ENCODE results near the gene EFCAB6.

The EFCAB6 gene

GRCh38 chr22:43570531-43571165 is 241.5 kb downstream of the EFCAB6 start:
- DNase-seq: no peak

- DNase-seq: no peak
These were observed 243.0 kb downstream of the EFCAB6 start for GRCh38 chr22:43569111-43569510.

- DNase-seq: no peak
These were observed 244.3 kb downstream of the EFCAB6 start for GRCh38 chr22:43567691-43568324.

GRCh38 chr22:43566561-43567332 is 245.4 kb downstream of the EFCAB6 start:
- DNase-seq: no peak

- DNase-seq: no peak
These were observed 246.1 kb downstream of the EFCAB6 start for GRCh38 chr22:43566021-43566420.

GRCh38 chr22:43564859-43565258 is 247.2 kb downstream of the EFCAB6 start:
- no peak for DNase-seq

GRCh38 chr22:43563571-43563970 is 248.5 kb downstream of the EFCAB6 start:
- DNase-seq: no peak

- no peak for DNase-seq
These were observed 249.3 kb downstream of the EFCAB6 start for GRCh38 chr22:43562843-43563242.

- DNase-seq: no peak
These were observed 250.5 kb downstream of the EFCAB6 start for GRCh38 chr22:43561415-43562178.

GRCh38 chr22:43560651-43561050 is 251.5 kb downstream of the EFCAB6 start:
- no peak for DNase-seq

- DNase-seq: no peak
These were observed 256.3 kb downstream of the EFCAB6 start for GRCh38 chr22:43555561-43556515.

GRCh38 chr22:43554694-43555365 is 257.3 kb downstream of the EFCAB6 start:
- DNase-seq: no peak

- DNase-seq: no peak
These were observed 257.9 kb downstream of the EFCAB6 start for GRCh38 chr22:43554259-43554636.

- no peak for DNase-seq
These were observed 258.4 kb downstream of the EFCAB6 start for GRCh38 chr22:43553451-43554258.

- DNase-seq: no peak
These were observed 261.4 kb downstream of the EFCAB6 start for GRCh38 chr22:43550672-43551071.

- DNase-seq: no peak
These were observed 262.0 kb downstream of the EFCAB6 start for GRCh38 chr22:43550024-43550620.

GRCh38 chr22:43546186-43546585 is 265.9 kb downstream of the EFCAB6 start:
- no peak for DNase-seq

- no peak for DNase-seq
These were observed 267.8 kb downstream of the EFCAB6 start for GRCh38 chr22:43544289-43544673.

- no peak for DNase-seq
These were observed 268.4 kb downstream of the EFCAB6 start for GRCh38 chr22:43543522-43544288.

Data from NCI-H510A treated with DMSO at 0.1 percent for 48 hours (cell line).